HG03045 (cell line): ENCODE results near the gene RANBP1.

Experiments
- ATAC-seq: cut with Tn5 transposase; IDR thresholded peaks from one replicate; pipeline ENCODE4 v1.9.1; 2021; ENCODE audit warnings: mild to moderate bottlenecking, moderate library complexity; ENCODE audit not compliant: unreplicated experiment

The RANBP1 gene

DNA sequence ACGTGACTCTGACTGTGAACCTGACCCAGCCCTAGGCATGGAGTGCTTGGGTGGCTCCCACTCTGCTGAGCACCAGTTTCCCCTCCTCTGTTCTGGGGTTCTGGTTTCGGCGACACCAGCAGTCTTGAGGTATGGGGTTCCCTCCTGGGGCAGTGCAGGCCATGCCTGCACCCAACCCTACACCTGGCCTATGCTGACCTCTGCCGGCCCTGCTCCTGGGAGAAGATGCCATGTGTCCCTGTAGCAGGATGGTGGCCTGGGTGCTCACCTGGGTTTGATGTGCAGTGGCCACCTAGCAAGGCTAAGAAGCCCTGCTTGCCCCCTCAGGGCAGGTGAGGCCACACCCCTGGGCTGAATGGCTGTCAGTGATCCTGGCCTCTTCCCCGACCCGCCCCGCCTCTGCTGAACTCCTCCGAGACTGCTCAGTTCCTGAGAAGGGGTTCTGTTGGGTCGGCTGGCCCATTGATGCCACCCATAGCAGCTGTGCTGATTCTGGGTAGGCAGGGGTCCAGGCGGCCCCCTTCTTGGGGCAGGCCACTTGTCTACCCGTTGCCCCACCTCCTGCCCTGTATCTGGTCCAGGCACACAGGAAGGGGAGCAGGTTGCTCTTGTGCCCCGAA is 18.1 kb downstream of the RANBP1 start:
- no peak for ATAC-seq

DNA sequence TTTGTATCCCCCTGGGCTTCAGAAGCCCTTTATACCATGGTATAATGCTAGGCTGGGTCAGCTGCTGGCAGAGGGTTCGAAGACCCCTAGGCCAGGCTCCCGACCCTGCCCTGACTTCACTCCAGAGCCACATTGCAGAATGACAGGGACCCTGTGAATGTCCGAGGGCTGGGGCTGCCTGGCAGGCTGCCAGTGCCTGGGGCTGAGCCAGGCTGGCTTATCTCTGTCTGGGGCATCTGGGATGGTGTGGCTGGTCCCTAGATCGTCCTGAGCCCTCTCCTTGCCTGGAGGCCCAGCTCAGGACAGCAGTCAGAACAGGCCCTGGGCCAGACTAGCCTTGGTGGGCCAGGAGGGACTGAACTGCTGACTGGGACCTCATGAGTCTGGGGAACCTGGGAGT is 19.4 kb downstream of the RANBP1 start:
- ATAC-seq = no peak

DNA sequence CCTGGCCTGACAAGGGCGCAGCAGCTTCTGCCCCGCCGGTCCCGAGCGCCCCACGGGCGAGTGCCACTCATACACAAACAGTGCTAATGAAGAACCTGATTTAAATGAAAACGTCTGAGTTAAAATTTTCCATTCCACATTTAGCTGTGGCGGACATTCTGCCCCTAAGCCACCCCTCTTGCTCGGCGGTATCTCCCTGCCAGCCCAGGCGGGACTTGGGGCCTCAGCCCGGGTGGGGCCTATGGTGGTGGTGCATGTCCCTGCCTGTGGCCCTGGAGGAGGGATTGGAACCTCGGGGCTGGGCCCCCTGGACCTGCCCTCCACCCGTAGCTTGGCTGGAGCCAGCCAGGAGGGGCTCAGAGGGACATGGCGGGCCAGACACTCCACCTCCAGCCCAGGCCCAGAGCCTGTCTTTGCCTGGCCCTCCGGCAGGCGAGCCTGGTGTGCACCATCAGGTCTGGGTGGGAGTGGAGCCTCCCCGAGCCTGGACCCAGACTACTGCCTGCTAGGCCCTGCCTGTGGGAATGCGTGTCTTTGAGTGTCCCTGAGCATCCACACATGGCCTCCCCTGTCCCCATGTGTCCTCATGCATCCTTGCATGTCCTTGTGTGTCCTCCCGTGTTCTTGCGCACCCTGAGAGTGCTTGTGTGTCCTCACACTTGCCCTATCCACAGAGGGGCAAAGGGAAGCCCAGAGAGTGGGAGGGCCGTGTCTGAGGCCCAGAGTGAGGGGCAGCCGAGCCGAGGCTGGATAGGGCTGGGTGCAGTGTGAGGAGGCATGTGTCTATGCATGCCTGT is 20.1 kb downstream of the RANBP1 start:
- no peak for ATAC-seq

DNA sequence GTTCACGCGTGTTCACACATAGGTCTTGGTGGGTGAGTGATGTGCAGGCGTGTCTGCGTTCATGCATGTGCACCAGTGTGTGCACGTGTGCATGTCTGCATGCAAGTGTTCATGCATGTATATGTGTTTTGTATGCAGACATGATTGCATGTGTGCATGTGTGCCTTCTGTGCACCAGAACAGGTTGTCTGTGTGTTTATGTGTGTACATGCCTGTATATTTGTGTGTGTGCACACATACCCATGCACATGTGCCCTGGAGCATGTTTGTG is 20.6 kb downstream of the RANBP1 start:
- no peak for ATAC-seq

DNA sequence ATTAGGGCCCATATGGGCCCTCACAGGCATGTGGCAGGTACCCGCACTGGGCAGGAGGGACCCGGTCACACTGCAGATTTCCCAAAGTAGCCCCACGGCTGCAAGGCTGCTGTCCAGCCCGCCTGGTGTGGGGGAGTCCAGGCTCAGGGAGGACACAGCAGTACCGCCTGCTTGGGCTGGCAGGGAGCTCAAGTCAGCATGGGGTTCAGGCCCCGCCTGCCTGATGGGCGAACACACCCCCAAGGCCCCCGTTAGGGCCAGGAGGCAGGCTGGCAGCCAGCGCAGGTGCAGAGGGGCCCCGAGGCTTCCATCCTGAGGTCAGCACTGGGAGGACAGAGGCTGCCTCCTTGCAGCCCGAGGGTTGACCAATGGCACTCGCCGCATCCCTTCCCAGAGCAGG is 21.2 kb downstream of the RANBP1 start:
- no peak for ATAC-seq

DNA sequence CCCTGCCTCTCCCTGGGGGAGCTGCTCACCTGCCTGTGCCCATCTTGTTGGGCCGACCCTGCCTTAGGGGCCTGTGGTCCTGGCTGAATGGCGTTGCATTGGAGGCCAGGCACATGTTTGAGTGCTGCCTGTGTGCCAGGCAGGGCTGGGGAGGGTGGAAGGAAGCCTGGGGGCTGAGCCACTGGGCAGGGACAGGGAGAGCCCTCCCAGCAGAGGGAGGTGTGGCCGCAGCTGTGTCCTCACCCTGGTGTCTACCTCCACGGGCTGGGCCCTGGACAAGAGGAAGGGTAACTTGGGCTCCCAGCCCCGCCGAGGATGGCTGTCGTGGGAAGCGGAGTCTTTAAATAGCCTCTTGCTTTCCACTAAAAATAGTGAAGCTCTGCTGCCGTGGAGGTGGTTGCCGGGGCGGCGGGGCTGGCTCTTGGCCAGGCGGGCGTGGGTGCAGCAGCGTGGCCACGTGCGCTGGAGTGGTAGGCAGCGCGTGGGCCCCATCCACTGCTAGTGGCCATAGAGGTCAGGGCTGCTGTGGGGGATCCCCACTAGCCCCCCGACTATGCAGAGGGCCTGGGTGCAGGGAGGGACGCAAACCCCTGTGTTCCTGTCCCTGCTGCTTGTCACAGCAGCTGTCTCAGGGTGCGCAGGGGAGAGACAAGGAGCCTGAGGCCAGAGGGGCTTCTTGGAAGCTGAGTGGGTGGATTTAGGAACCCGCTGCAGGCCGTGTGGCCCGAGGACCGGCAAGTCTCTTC is 21.9 kb downstream of the RANBP1 start:
- ATAC-seq = no peak

DNA sequence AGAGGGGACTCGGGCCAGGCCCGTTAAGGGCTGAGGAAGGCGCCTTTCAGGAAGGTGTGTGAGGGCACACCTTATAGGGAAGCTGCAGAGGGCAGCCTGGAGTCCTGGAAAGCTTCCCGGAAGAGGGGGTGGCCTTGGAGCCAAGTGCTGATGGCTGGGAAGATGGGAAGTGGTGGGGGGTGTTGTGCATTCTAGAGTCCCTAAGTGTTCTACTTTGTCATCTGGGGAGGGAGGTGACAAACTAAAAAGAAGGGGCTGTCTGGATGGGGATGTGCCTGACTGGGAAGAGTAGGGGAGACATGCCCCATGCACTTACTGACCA is 22.5 kb downstream of the RANBP1 start:
- no peak for ATAC-seq

DNA sequence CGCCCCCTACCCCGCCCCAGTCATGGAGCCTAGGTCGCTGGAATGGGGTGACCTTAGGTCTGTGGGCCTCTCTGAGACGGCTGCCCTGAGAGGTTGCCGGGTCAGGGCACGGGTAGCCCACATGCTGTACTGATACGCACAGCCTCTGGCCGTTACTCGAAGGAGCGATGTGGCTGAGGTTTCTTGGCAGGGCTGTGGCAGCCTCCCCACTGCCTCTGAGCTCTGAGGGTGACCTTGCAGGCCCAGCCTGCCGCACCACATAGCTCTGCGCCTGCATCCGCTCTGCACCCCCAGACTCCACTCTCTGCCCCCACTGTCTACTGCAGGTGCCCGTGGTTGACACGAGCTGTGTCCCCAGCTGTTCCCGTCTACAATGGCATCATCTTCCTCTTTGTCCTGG is 23.0 kb downstream of the RANBP1 start:
- no peak for ATAC-seq

DNA sequence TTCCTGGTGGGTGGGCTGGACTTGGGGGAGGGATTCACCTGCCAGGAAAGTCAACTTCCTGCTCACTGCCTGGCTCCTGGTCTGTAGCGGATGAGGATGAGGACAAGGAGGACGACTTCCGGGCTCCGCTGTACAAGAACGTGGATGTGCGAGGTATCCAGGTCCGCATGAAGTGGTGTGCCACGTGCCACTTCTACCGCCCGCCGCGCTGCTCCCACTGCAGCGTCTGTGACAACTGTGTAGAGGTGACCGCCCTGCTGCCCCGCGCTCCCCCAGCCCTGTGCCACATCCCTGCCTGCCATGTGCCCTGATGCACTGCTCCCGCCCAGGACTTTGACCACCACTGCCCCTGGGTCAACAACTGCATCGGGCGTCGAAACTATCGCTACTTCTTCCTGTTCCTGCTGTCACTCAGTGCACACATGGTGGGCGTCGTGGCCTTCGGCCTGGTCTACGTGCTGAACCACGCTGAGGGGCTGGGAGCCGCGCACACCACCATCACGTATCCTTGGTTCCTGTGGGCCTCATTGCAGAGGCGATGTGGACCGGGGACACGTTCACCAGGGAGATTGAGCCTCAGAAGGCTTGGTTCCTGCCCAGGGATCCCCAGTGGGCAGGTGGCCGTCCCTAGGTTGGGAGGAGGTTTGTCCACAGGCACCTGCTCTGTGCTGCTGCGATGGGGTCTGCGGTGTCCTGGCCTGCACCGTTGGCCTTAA is 23.6 kb downstream of the RANBP1 start:
- ATAC-seq = no peak

DNA sequence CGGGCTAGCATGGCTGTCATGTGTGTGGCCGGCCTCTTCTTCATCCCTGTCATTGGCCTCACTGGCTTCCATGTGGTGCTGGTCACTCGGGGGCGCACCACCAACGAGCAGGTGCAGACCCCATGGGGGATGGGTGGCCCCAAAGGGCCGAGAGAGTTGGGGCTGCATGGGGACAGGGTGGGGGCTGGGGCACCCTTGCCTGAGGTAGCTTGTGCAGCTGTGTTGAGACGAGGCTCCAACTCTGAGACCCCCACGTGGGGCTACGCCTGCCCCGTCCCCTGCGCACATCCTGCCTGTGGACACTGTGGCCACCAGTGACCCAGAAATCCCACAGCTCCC is 24.2 kb downstream of the RANBP1 start:
- ATAC-seq = no peak

DNA sequence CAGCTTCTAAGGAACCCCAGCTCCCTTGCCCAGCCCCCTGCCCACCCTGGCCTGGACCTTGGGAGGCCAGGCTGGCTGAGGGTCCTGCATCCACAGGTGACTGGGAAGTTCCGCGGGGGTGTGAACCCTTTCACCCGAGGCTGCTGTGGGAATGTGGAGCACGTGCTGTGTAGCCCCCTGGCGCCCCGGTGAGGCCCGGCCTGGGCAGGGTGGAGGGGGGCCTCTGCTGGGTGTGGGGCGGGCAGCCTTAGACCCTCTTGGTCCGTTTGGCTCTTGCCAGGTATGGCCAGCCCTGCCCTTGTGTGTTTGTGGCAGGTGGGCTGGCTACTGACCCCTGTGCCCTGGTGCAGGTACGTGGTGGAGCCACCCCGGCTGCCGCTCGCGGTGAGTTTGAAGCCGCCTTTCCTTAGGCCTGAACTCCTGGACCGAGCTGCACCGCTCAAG is 24.6 kb downstream of the RANBP1 start:
- no peak for ATAC-seq

DNA sequence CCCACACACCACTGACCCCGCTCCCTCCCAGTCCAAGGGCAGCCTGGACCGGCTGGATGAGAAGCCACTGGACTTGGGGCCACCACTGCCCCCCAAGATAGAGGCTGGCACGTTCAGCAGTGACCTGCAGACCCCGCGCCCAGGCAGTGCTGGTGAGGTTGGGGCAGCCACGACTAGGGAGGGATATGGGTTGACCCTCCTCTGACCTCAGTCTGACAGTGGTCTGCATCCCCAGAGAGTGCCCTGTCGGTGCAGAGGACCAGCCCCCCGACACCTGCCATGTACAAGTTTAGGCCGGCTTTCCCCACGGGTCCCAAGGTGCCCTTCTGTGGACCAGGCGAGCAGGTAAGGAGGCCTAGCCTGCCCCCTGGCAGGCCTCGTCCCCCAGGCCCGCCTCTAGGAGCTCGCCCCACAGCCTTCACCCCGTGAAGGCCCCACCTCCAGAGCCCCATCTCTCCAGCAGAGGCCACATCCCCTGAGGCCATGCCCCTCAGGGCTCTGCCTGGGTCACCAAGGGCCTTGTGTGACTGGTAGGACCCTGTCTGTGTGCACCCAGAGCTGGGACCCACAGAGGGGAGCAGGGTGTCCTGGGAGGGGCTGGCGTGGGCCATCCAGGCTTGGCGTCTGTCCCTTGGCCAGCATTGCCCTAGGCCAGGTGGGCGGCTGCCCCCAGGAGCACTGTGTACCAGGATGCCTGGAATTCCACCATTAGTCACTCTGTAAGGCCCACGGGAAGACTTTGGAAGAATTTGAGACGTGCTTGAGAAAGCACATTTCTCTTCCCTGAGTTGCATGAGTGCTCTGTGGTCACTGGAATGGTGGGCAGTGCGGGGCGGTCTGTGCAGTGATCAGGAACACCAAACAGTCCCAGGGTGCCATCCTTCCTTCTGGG is 25.5 kb downstream of the RANBP1 start:
- no peak for ATAC-seq

DNA sequence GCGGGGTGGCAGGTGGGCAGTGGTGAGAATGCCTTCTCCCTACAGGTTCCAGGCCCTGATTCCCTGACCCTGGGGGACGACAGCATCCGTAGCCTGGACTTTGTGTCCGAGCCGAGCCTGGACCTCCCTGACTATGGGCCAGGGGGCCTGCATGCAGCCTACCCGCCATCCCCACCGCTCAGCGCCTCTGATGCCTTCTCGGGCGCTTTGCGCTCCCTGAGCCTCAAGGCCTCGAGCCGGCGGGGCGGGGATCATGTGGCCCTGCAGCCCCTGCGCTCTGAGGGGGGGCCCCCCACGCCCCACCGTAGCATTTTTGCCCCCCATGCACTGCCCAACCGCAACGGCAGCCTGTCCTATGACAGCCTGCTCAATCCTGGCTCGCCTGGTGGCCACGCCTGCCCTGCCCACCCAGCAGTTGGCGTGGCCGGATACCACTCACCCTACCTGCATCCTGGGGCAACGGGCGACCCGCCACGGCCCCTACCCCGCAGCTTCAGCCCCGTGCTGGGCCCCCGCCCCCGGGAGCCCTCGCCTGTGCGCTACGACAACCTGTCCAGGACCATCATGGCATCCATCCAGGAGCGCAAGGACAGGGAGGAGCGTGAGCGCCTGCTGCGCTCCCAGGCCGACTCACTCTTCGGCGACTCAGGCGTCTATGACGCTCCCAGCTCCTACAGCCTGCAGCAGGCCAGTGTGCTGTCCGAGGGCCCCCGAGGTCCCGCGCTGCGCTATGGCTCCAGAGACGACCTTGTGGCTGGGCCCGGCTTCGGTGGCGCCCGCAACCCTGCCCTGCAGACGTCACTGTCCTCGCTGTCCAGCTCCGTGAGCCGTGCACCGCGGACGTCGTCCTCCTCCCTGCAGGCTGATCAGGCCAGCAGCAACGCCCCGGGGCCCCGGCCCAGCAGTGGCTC is 27.1 kb downstream of the RANBP1 start:
- no peak for ATAC-seq

DNA sequence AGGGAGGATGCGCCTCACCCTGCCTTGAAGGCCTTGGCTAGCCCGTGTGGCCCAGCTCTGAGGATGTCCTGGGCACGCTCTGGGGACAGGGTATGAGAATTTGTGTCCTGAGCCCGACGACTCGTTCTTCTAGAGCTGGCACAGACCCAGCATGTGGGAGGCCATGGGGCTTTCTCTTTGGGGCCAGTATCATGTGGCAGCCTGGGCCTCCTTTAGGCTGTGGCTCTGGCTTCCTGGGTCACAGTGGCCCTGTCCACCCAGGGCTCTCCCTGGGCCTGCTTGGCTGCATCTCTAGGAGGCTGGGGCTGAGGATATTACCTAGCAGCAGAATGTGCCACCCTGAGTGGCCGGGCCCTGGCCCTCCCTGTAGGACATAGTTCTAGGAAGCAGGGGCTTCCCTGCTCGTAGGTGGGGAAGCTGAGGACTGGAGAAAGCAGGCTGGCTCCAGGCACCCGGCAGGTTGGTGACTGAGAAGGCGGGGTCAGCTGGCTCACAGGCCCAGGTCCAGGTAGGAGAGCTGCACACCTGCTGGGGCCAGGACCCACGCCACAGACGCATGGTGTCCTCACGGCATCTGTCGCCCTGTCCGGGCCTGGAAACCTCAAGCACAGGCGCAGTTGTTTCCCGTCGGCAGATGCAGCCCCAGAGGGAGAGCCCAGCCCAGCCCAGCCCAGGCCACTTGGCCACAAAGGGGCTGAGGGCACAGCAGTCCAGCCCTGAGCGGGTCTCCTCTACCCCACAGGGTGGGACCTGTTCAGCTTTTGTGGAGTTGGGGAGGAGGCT is 28.2 kb downstream of the RANBP1 start:
- no peak for ATAC-seq

DNA sequence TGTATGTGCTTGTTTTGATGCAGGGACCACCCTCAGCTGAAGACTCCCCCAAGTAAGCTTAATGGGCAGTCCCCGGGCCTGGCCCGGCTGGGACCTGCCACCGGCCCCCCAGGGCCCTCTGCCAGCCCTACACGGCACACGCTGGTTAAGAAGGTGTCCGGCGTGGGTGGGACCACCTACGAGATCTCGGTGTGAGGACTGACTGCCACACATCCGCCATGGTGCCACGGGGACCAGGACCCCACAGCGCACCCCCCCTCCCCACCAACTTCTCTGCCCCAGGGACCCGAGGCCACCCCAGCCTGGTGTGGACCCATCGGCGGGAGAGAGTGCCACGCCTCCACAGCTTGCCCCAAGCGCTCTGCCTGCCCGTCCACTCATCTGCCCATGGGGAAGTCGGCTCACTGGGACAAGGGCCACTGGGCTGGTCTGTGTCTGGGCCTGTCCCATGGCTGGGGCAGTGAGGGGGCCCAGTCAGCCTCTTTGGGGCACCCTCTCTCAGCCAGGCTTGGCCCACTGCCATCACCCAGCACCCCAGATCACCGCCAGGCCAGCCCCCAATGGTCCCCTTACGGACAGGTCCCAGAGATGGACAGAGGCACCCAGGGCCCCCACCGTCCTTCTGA is 29.4 kb downstream of the RANBP1 start:
- ATAC-seq = no peak

DNA sequence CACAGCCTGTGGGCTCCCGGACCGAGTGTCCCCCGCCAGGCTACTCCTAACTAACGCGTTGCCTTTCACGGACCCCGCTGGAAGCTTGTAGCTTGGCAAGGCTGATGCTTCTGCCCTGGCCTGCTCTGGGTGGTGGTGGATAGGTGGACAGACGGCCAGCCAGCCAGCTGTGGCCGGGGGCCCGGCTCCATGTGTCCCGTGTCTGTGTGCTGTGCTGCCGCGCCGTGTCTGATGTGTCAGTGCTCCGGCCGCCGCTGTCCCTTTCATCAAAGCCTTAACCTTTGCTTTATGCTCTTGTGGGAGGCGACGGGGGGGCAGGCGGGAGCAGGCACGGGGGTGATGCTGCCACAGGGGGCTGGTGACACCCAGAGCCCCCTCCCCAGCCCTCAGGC is 29.9 kb downstream of the RANBP1 start:
- no peak for ATAC-seq

DNA sequence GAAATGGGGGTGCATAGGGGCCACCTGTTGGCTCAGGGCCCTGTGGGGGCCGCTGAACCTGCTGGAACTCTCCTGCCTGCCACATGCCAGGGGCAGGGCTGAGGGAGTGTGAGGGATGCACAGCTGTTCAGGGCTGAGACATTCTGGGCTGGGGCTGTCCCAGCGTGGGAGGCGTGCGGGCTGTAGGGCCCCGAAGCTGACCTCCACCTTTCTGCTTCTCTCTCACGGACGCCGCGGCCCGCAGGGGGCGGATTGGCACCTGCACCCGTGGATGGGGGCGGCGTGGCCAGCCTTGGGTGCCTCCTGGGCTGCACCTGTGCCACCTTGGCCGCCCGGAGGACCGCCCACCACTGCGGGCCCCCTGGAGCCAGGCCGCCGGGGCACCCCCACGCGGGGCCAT is 30.9 kb downstream of the RANBP1 start:
- no peak for ATAC-seq

DNA sequence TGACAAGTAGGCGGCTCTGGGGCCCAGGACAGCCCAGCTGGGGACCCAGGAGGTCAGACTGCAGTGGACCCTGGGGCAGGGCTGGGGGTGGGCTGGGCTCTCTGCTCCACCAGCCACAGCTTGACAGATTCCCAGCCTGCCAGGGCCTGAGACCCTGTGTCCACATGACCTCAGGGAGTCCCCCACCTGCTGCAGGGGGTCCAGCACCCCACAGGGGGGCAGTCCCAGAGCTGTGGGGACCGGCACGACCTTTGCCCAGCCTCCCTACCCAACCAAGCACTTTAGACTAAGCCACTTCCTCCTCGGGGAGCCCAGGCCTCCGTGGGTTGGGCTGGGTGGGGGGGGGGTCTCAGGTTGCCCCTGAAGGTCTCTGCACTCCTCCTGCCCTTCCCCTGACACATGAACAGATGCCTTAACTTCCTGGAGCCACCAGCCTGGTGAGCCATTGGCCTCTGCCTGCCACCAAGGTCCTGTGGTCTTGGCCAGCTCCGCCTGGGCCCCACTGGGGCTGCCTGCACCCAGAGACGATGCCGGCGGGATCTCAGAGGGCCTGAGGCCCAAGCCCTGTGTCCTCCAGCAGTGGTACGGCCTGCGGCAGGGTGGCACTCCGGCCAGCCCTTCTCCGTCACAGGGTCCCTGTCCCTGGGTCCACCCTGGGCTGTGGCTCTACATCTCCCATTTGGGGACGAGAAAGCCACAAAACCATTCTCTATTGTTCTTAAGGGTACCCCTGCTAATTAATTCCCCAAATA is 31.5 kb downstream of the RANBP1 start:
- ATAC-seq = no peak
